HG02852 (cell line): ENCODE data around the gene SAMD3.
"Not testable (repeated sequence)": the region's sequence is repeated elsewhere in the genome, so short reads cannot be mapped to it uniquely, and the experiment has no call there.

ENCODE experiments used
- ATAC-seq: cut with Tn5 transposase; IDR thresholded peaks from one replicate; pipeline ENCODE4 v1.9.1; 2021; ENCODE audit warnings: mild to moderate bottlenecking, moderate library complexity; ENCODE audit not compliant: unreplicated experiment

Gene SAMD3

GRCh38 chr6:130212215-130212874 is 10.4 kb downstream of the SAMD3 start:
- ATAC-seq = no peak

- no peak for ATAC-seq
These were observed 11.1 kb downstream of the SAMD3 start for GRCh38 chr6:130211691-130212090.

GRCh38 chr6:130207979-130208649 is 14.6 kb downstream of the SAMD3 start:
- no peak for ATAC-seq

DNA sequence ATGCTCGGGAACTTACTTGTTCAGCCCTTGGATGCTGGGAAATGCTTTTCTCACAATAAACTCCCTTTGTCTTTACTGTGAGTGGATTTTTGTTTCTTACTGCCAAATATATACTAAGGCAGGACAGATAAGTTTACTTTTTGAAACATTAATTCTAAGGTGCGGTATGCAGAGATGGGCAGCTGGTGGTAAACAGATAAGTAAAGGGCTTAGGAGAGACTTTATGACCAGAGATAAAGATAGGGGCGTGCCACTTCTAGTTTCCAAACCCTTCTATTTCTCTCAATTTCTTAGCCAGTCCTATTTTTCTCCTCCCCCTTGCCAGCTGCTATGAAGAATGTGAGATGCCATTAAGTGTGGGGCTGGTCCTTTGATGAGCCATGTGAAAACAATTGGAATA is 16.3 kb downstream of the SAMD3 start:
- no peak for ATAC-seq

DNA sequence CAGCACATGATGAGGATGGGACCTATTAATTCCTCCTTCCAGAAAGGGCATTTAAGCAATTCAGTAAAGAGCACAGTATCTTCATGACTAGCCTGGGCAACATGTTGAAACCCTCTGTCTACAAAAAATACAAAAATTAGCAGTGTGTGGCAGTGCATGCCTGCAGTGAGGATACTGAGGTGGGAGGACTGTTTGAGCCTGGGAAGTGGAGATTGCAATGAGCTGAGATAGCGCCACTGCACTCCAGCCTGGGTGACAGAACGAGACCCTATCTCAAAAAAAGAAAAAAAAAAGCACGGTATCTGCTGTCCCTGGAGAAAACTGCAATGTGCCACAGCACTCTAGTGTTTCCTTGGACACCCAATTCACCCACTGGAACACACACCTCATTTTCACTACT is 18.4 kb downstream of the SAMD3 start:
- no peak for ATAC-seq

GRCh38 chr6:130203370-130203769 is 19.4 kb downstream of the SAMD3 start:
- ATAC-seq = no peak

DNA sequence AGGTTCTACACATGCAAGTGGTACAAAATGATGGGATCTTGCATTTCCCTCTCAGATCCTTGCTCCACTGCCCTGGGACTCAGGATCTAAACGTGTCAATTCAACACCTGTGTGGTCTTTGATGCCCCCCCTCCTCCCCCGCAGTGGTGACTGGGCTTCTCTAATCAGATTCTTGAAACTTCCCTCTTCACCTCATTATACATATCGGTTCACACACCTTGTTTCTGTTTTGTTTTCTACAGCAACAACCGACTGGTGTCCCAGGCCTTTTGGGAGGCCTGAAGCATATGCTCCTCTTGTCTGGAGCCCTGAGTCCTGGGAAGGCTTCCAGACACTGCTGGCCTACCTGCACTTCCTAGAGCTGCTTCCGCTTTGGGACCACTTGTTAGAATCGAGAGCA is 20.0 kb downstream of the SAMD3 start:
- peak; percentile 75 for ATAC-seq

GRCh38 chr6:130200020-130200419 is 22.7 kb downstream of the SAMD3 start:
- no peak for ATAC-seq

GRCh38 chr6:130198483-130199035 is 24.2 kb downstream of the SAMD3 start:
- ATAC-seq = no peak

DNA sequence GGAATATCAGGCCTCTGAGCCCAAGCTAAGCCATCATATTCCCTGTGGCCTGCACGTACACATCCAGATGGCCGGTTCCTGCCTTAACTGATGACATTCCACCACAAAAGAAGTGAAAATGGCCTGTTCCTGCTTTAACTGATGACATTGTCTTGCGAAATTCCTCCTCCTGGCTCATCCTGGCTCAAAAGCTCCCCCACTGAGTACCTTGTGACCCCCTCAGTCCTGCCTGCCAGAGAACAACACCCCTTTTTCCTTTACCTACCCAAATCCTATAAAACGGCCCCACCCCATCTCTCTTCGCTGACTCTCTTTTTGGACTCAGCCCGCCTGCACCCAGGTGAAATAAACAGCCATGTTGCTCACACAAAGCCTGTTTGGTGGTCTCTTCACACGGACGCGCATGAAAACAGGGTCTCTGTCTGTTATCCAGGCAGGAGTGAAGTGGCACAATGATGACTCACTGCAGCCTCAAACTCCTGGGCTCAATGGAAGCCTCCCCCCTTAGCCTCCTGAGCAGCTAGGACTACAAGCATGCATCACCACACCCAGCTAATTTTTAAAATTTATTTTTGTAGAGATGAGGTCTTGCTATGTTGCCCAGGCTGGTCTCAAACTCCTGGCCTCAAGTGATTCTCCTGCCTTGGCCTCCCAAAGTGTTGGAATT is 24.8 kb downstream of the SAMD3 start:
- ATAC-seq = not testable (repeated sequence)

GRCh38 chr6:130194434-130194833 is 28.3 kb downstream of the SAMD3 start:
- not testable (repeated sequence) for ATAC-seq

DNA sequence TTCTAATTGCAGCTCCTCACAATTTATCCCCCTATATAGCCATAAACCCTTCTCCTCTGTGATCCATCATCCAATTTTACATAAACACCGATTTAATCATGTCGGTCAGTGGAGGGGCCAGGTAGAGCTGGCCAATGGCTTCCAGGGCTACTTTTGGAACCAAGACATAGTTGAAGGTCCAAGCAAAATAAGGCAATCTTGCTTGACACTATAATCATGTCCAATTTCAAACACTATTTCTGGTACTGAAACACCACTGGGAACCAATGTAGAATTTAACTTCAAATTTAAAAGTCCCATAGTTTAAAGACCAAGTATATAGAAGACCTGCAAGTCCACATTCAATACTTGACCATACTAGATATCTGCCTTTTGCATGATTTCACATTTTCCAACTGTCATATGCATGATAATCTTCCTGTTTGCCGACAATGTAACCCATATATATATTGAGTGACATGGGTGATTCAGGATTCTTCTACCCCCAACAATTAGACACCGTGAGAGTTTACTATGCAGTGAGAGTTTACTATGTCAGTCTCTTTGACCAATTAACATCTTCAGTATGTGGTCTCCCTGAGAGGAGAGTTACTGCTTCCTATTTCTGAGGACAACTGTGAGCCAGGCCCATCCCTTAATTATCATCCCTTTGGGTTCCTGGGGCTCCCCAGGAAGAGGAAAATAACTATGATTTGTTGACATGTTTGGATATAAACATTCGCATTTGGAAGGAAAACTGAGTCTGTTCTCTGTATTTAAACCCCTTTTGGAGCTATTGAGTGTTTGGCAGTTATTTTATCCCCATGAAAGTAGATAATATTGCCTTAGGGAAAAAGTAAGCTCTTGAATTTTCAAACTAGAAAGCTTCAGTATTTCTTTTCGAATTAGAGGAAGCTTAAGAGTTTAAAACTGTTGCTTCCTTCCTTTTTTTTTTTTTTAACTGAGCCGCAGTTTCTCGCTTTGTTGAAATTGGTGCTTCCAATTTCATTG is 31.8 kb downstream of the SAMD3 start:
- no peak for ATAC-seq

DNA sequence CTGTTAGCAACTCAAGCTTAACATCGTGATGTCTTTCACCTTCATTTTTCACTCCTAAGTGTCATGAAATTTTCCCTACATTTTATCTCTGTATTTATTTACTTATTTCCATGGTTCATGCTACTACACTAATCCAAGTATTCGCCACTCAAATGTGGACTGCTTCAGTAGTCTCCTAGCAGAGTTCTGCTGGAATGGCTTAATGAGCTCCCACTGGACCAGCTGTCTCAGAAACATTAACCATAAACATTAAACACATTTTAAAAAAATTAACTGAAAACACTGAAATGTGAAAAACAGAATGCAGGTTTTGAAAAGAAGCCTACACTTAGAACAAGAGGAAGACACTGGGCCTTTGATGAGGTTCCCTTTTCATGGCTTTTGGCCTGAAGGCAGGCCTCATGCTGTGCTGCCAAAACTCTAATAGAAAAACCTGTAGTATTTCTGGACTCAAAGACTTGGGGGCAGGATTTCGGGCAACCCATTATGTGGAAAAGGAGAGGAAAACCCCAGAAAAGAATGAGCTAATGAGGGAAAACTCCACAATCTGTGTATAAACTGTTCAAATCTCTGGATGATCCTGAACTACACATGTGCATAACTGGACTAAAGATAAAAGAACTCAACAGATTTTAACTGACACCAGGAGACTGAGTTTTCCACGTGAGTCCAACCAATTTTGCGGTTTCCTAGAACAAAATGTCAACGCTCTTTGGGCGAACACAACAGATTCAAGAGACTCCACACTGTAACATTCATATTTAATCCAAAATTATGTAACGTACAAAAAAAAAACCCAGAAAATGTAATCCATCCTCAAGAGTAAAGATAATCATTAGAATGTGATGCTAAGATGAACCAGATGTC is 33.0 kb downstream of the SAMD3 start:
- ATAC-seq = no peak

GRCh38 chr6:130188207-130188899 is 34.4 kb downstream of the SAMD3 start:
- no peak for ATAC-seq

- ATAC-seq = no peak
These were observed 35.2 kb downstream of the SAMD3 start for GRCh38 chr6:130187335-130188206.

- no peak for ATAC-seq
These were observed 37.1 kb downstream of the SAMD3 start for GRCh38 chr6:130185658-130186057.

- ATAC-seq = no peak
These were observed 39.2 kb downstream of the SAMD3 start for GRCh38 chr6:130183271-130184222.
